BE2C (cell line): ENCODE measurements around the gene SLC52A1.
A peak's percentile ranks its signal among the peaks of the same experiment; 100 is the strongest.
"Not testable (repeated sequence)": the region's sequence is repeated elsewhere in the genome, so short reads cannot be mapped to it uniquely, and the experiment has no call there.

Source experiments
- DNase-seq: peaks from one replicate; pipeline ENCODE4 v3.0.0-alpha.2; 2020
- H3K27me3 ChIP-seq: fragments of 250-450 bp; sonication (Bioruptor Pico); 2 replicates; pipeline ENCODE4 v1.5.1; 2020; ENCODE audit warnings: mild to moderate bottlenecking
- H3K36me3 ChIP-seq: fragments of 250-450 bp; sonication (Bioruptor Pico); 2 replicates; pipeline ENCODE4 v1.5.1; 2020; ENCODE audit warnings: mild to moderate bottlenecking
- H3K4me1 ChIP-seq: fragments of 250-450 bp; sonication (Bioruptor Pico); 2 replicates; pipeline ENCODE4 v1.5.1; 2020
- H3K4me3 ChIP-seq: 2 replicates; pipeline ENCODE4 v1.5.1; 2011; ENCODE audit warnings: low read depth, low read length
- H3K9me3 ChIP-seq: fragments of 250-450 bp; sonication (Bioruptor Pico); 2 replicates; pipeline ENCODE4 v1.5.1; 2020
- TF ChIP-seq, protein P1 (sequence below): IDR thresholded peaks from 2 replicates; pipeline ENCODE4 v1.5.1; 2012; ENCODE audit warnings: mild to moderate bottlenecking, low read depth, low read length

SLC52A1 gene

DNA sequence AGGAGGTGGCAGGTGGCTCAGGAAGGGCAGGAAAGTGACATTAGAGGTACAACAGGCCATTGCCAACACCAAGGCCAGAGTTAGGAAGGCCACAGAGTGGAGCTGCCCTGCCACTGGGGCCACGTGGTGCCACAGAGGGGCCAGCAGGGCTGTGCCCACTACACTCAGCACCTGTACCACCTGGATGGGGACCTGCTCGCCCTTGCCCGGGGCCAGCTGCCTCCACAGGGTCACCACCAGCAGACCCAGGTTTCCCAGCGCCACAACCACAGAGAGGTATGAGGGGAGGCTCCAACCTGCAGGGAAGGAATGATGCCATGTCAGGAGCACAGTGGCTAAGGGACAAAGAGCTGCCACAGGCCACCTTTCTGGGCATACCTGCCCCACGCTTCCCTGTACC, 1.2 kb downstream of the SLC52A1 start:
- no peaks in the 10 kb centered on the region for H3K4me1 ChIP-seq
- peaks cover 11% of the 10 kb centered on the region for H3K27me3 ChIP-seq
- TF ChIP-seq, protein P1, sequence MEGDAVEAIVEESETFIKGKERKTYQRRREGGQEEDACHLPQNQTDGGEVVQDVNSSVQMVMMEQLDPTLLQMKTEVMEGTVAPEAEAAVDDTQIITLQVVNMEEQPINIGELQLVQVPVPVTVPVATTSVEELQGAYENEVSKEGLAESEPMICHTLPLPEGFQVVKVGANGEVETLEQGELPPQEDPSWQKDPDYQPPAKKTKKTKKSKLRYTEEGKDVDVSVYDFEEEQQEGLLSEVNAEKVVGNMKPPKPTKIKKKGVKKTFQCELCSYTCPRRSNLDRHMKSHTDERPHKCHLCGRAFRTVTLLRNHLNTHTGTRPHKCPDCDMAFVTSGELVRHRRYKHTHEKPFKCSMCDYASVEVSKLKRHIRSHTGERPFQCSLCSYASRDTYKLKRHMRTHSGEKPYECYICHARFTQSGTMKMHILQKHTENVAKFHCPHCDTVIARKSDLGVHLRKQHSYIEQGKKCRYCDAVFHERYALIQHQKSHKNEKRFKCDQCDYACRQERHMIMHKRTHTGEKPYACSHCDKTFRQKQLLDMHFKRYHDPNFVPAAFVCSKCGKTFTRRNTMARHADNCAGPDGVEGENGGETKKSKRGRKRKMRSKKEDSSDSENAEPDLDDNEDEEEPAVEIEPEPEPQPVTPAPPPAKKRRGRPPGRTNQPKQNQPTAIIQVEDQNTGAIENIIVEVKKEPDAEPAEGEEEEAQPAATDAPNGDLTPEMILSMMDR, result no peak
- H3K9me3 ChIP-seq, result no peaks in the 10 kb centered on the region
- DNase-seq, result no peak
- no peak overlapping the region for H3K4me3 ChIP-seq
- H3K36me3 ChIP-seq, result no peaks in the 10 kb centered on the region

DNA sequence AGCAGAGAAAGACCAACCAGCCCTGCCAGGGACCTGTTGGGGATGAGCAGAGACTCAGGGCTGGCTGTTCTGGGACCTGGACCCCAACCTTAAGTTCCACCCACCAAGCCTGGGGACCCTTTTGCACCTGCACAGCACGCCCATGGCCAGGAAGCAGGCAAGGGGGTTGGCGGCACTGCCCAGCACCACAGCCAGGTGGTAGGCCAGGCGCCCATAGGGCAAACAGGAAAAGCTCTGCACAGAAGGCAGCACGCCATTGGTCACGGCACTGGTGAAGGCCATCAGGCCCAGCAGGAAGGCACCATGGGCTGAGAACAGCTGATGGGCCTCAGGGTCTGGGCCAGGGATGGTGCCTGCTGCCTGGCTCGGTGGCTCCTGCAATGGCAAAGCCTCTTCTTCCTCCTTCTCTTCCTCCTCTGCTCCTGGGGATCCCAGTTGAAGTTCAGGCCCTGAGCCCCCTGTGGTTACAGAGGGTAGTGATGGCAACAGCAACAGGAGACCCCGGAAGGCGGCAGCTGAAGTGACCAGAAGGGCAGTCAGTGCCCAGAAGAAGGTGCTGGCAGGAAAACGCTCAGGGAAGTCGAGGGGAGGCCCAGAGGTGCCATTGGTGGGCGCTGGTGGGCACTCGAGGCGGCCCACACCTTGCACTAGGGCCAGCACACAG, 1.7 kb downstream of the SLC52A1 start:
- TF ChIP-seq, protein P1, result no peak
- peaks cover 11% of the 10 kb centered on the region for H3K27me3 ChIP-seq
- no peak overlapping the region for H3K4me3 ChIP-seq
- no peaks in the 10 kb centered on the region for H3K36me3 ChIP-seq
- no peak for DNase-seq
- H3K9me3 ChIP-seq, result no peaks in the 10 kb centered on the region
- no peaks in the 10 kb centered on the region for H3K4me1 ChIP-seq

DNA sequence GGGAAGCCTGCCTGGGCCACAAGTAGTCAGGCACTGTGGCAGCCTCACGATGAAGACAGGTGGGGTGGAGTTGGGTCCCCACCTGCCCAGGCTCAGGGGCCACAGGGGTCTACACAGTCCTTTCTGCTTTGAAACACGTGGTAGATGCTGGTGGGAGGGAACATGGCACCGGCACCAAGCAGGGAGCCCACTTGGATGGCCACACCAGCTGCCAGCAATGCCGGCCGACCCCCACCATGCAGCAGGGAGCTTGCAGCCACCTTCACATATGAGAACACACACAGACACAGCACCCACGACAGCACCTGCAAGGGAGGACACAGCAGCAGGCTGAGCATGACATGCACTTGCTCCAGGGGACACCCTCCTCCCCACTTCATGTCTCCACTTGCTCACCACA, 2.4 kb downstream of the SLC52A1 start:
- DNase-seq, result no peak
- TF ChIP-seq, protein P1, result no peak
- H3K9me3 ChIP-seq, result no peaks in the 10 kb centered on the region
- no peaks in the 10 kb centered on the region for H3K4me1 ChIP-seq
- H3K27me3 ChIP-seq, result peaks cover 11% of the 10 kb centered on the region
- H3K36me3 ChIP-seq, result no peaks in the 10 kb centered on the region
- H3K4me3 ChIP-seq, result no peak overlapping the region

DNA sequence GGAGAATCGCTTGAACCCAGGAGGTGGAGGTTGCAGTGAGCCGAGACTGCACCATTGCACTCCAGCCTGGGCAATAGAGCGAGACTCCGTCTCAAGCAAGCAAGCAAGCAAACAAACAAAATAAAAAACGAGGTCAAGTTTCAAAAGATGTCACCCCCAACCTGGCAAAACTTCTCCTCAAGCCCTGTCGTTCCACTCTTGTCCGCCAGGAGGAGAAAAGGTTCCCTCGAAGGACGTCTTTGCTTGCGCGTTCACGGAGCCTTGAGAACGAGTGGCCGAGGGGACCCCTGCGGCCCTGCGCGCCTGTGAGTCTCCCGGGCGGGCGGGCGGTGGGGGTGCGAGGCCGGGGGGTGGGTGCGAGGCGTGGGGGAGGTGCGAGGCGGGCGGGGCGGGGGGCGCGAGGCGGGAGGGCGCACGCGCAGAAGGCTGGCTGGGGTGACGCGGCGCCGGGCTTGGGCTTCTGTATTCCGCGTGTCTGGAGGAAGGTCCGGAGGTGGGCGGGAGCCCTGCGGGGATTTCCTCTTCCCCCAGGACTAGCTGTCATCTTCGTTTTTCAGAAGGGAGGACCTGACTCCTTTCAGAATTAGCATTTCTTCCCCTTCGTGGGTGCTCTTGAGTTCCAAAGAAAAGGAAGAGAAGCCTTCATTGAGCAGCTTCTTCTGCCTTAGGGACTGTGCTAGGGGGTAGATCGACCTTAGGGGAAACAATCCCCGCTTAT, 3.7 kb downstream of the SLC52A1 start:
- DNase-seq, result peak; percentile 73
- H3K4me3 ChIP-seq, result peak overlapping the region; percentile 32
- no peaks in the 10 kb centered on the region for H3K4me1 ChIP-seq
- H3K36me3 ChIP-seq, result no peaks in the 10 kb centered on the region
- TF ChIP-seq, protein P1, result peak; percentile 62
- H3K9me3 ChIP-seq, result no peaks in the 10 kb centered on the region
- peaks cover 11% of the 10 kb centered on the region for H3K27me3 ChIP-seq

DNA sequence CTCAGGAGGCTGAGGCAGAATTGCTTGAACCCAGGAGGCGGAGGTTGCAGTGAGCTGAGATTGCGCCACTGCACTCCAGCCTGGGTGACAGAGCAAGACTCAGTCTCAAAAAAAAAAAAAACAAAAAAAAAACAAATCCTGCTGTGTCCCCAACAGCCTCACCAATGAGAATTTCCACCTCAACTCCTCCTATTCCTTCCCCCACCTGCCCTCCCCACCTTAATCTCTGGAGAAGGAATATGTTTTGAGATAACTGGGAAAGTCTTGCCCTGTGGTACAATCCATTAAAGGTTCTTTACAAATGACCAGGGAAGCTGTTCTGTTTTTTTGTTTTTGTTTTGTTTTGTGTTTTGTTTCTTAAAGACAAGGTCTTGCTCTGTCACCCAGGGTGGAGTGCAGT, 5.1 kb downstream of the SLC52A1 start:
- not testable (repeated sequence) for H3K4me1 ChIP-seq, H3K4me3 ChIP-seq, H3K27me3 ChIP-seq, H3K36me3 ChIP-seq, H3K9me3 ChIP-seq, DNase-seq

DNA sequence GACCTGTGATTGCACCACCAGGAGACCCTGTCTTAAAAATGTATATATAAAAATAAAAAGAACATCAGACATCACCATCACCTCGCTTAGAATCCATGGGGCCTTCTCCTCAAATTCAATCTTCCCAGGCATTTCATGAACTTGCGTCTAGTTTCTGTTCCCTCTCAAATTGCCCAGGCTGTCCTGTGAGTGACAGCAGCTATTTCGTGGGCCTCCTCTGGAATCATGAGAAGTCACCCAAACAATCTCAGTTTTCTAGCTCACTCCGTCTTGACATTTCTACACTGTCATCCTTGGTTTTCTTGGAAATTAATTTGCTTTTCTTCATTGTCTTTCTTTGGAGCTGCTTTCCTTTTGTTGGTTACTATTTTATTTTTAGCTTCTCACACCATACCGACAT, 7.3 kb downstream of the SLC52A1 start:
- no peak for DNase-seq
- Histone ChIP-seq H3K4me3 (no peak overlapping the region), H3K27me3 (no peaks in the 10 kb centered on the region), H3K36me3 (no peaks in the 10 kb centered on the region), H3K9me3 (no peaks in the 10 kb centered on the region), H3K4me1 (no peaks in the 10 kb centered on the region)
- TF ChIP-seq, protein P1, result no peak
